Neutrophil (primary cell): Measurements from ENCODE around the gene SELENOV.

Source experiments
- H3K27ac ChIP-seq: fragments of 200-600 bp; sonication (generic); 2 replicates; pipeline ENCODE4 v1.5.1; 2016; ENCODE audit warnings: mild to moderate bottlenecking, moderate library complexity
- H3K27me3 ChIP-seq: fragments of 200-600 bp; sonication (generic); 2 replicates; pipeline ENCODE4 v1.6.0; 2016; ENCODE audit warnings: mild to moderate bottlenecking
- H3K36me3 ChIP-seq: fragments of 200-600 bp; sonication (generic); 2 replicates; pipeline ENCODE4 v1.5.1; 2017
- H3K4me1 ChIP-seq, 2 experiments: fragments of 200-600 bp in 1 of 2; sonication (generic) in 1 of 2; 1 replicate in 1 of 2; 2 replicates in 1 of 2; pipeline versions ENCODE4 v1.5.1 to v1.6.1; 2013 to 2016; ENCODE audit warnings: low read depth in 1 of 2, low read length in 1 of 2, mild to moderate bottlenecking in 1 of 2, moderate library complexity in 1 of 2; ENCODE audit not compliant: control insufficient read depth in 1 of 2, insufficient read depth in 1 of 2
- H3K4me3 ChIP-seq, 2 experiments: fragments of 200-600 bp in 1 of 2; sonication (generic) in 1 of 2; 1 replicate in 1 of 2; 2 replicates in 1 of 2; pipeline ENCODE4 v1.5.1; 2013 to 2016; ENCODE audit warnings: low read depth in 1 of 2, low read length in 1 of 2, mild to moderate bottlenecking in 1 of 2, moderate library complexity in 1 of 2
- H3K9me3 ChIP-seq: fragments of 200-600 bp; sonication (generic); 2 replicates; pipeline ENCODE4 v1.5.1; 2016
- CTCF ChIP-seq: fragments of 200-600 bp; sonication (generic); IDR thresholded peaks from 2 replicates; pipeline ENCODE4 v1.5.1; 2016; ENCODE audit warnings: antibody characterized with exemption

The SELENOV gene

GRCh38 chr19:39554701-39555311 lies 39.9 kb downstream of the SELENOV start:
- Histone ChIP-seq H3K27me3 (peaks cover 20% of the 10 kb centered on the region), H3K4me1 (no peaks in the 10 kb centered on the region), H3K9me3 (no peaks in the 10 kb centered on the region), H3K36me3 (no peaks in the 10 kb centered on the region), H3K27ac (no peak overlapping the region), H3K4me3 (no peak overlapping the region)
- TF ChIP-seq CTCF = no peak

GRCh38 chr19:39555883-39556282 lies 40.9 kb downstream of the SELENOV start:
- H3K27ac ChIP-seq = no peak overlapping the region
- H3K4me3 ChIP-seq = no peak overlapping the region
- H3K4me1 ChIP-seq = no peaks in the 10 kb centered on the region
- no peaks in the 10 kb centered on the region for H3K9me3 ChIP-seq
- no peak for TF ChIP-seq CTCF
- no peaks in the 10 kb centered on the region for H3K36me3 ChIP-seq
- H3K27me3 ChIP-seq = peaks cover 29% of the 10 kb centered on the region

GRCh38 chr19:39557811-39558623 lies 43.1 kb downstream of the SELENOV start:
- H3K27me3 ChIP-seq = peaks cover 39% of the 10 kb centered on the region
- TF ChIP-seq CTCF = no peak
- no peaks in the 10 kb centered on the region for H3K4me1 ChIP-seq
- no peak overlapping the region for H3K27ac ChIP-seq
- no peak overlapping the region for H3K4me3 ChIP-seq
- H3K36me3 ChIP-seq = no peaks in the 10 kb centered on the region
- no peaks in the 10 kb centered on the region for H3K9me3 ChIP-seq

GRCh38 chr19:39558624-39559117 lies 43.7 kb downstream of the SELENOV start:
- no peaks in the 10 kb centered on the region for H3K36me3 ChIP-seq
- H3K27ac ChIP-seq = no peak overlapping the region
- H3K27me3 ChIP-seq = peaks cover 46% of the 10 kb centered on the region
- no peaks in the 10 kb centered on the region for H3K4me1 ChIP-seq
- H3K9me3 ChIP-seq = no peaks in the 10 kb centered on the region
- no peak for TF ChIP-seq CTCF
- H3K4me3 ChIP-seq = no peak overlapping the region

GRCh38 chr19:39563408-39563807 lies 48.5 kb downstream of the SELENOV start:
- no peak for TF ChIP-seq CTCF
- no peaks in the 10 kb centered on the region for H3K9me3 ChIP-seq
- peaks cover 70% of the 10 kb centered on the region for H3K27me3 ChIP-seq
- no peaks in the 10 kb centered on the region for H3K4me1 ChIP-seq
- H3K4me3 ChIP-seq = no peak overlapping the region
- no peak overlapping the region for H3K27ac ChIP-seq
- H3K36me3 ChIP-seq = no peaks in the 10 kb centered on the region
